Fibroblast of lung (primary cell): ENCODE results near the gene CSF1R. TPM values are rescaled to one million over a fixed set of nuclear protein-coding genes. Genes with fewer than 3 reads are reported as not detected.

Experiments used
- DNase-seq, 2 donors: peaks; one replicate each; pipeline versions ENCODE4 v3.0.0 to v3.0.0-alpha.2; 2010; ENCODE audit warnings: low read depth in 2 of 2
- H2AFZ ChIP-seq: 2 replicates; pipeline ENCODE4 v1.5.1; 2012; ENCODE audit warnings: low read length, control low read depth, inconsistent platforms
- H3K27ac ChIP-seq: 2 replicates; pipeline ENCODE4 v1.5.1; 2011; ENCODE audit warnings: low read length, control low read depth; ENCODE audit not compliant: insufficient read depth
- H3K27me3 ChIP-seq: 2 replicates; pipeline ENCODE4 v1.5.1; 2011; ENCODE audit warnings: mild to moderate bottlenecking, low read length; ENCODE audit not compliant: control insufficient read depth, insufficient read depth
- H3K36me3 ChIP-seq: 2 replicates; pipeline ENCODE4 v1.5.1; 2011; ENCODE audit warnings: low read length; ENCODE audit not compliant: control insufficient read depth, insufficient read depth
- H3K4me1 ChIP-seq: 2 replicates; pipeline ENCODE4 v1.5.1; 2011; ENCODE audit warnings: low read length; ENCODE audit not compliant: control insufficient read depth, insufficient read depth; ENCODE audit errors: extremely low read depth
- H3K4me2 ChIP-seq: 2 replicates; pipeline ENCODE4 v1.5.1; 2011; ENCODE audit warnings: low read length, control low read depth; ENCODE audit not compliant: insufficient read depth; ENCODE audit errors: extremely low read depth
- H3K4me3 ChIP-seq, 4 experiments: fragments of 200-600 bp in 1 of 4; sonication (generic) in 1 of 4; replicated peaks in 1 of 4; 2 replicates each; pipeline ENCODE4 v1.5.1; 2011 to 2016; ENCODE audit warnings: low read length in 4 of 4, low read depth in 3 of 4, mild to moderate bottlenecking in 3 of 4, control low read depth in 2 of 4, inconsistent platforms in 1 of 4, mixed read lengths in 1 of 4; ENCODE audit not compliant: insufficient read depth in 1 of 4; ENCODE audit errors: control extremely low read depth in 1 of 4
- H3K79me2 ChIP-seq: 2 replicates; pipeline ENCODE4 v1.5.1; 2012; ENCODE audit warnings: mild to moderate bottlenecking, low read length, inconsistent platforms; ENCODE audit not compliant: control insufficient read depth, insufficient read depth
- H3K9ac ChIP-seq: 2 replicates; pipeline ENCODE4 v1.5.1; 2011; ENCODE audit warnings: mild to moderate bottlenecking, low read length, control low read depth; ENCODE audit not compliant: insufficient read depth
- H3K9me3 ChIP-seq: 2 replicates; pipeline ENCODE4 v1.5.1; 2012; ENCODE audit warnings: low read depth, low read length; ENCODE audit not compliant: control insufficient read depth, insufficient read depth
- H4K20me1 ChIP-seq: 2 replicates; pipeline ENCODE4 v1.5.1; 2011; ENCODE audit warnings: low read length; ENCODE audit not compliant: control insufficient read depth, insufficient read depth; ENCODE audit errors: extremely low read depth
- CTCF ChIP-seq, 2 donors: IDR thresholded peaks in 1 of 2; conservative IDR thresholded peaks in 1 of 2; 1 replicate in 1 of 2; 2 replicates in 1 of 2; pipeline ENCODE4 v1.5.1; 2011 to 2012; ENCODE audit warnings: low read length in 2 of 2, control low read depth in 1 of 2, inconsistent platforms in 1 of 2, low read depth in 1 of 2, mild to moderate bottlenecking in 1 of 2
- EZH2 ChIP-seq: IDR thresholded peaks from 2 replicates; pipeline ENCODE4 v1.5.1; 2012; ENCODE audit warnings: low read length, control low read depth, mild to moderate bottlenecking; ENCODE audit errors: missing control alignments
- polyA plus RNA-seq, 2 donors: library from polyadenylated mRNA; depleted of rRNA in 1 of 2; stranded (reverse) in 1 of 2; unstranded in 1 of 2; fragments of >200 nt; gene quantifications; 2 replicates each; pipeline ENCODE4 v1.2.1, GENCODE V29; 2011 to 2012; ENCODE audit warnings: missing spikeins in 1 of 2
- total RNA-seq: library from RNA; depleted of rRNA; stranded (reverse); fragments of >200 nt; gene quantifications from 2 replicates; pipeline ENCODE4 v1.2.1, GENCODE V29; 2014

The CSF1R gene
- total and polyA plus RNA-seq, 2 donors (not counting 1 experiment from before 2014, with no cell fraction given), result 0.07 TPM; not detected in 1

- H3K4me1 ChIP-seq, result peaks cover 28% of the 10 kb centered on the region
- H3K4me3 ChIP-seq, result no peak overlapping the region
- H3K36me3 ChIP-seq, result peaks cover 51% of the 10 kb centered on the region
- H4K20me1 ChIP-seq, result no peaks in the 10 kb centered on the region
- no peak overlapping the region for H3K27ac ChIP-seq
- no peak overlapping the region for H3K4me2 ChIP-seq
- H3K27me3 ChIP-seq, result no peaks in the 10 kb centered on the region
- H2AFZ ChIP-seq, result no peak overlapping the region
- TF ChIP-seq CTCF (conservative IDR thresholded peaks at IDR 0.05 in 1 of 2, IDR thresholded peaks at IDR 0.05 in 1 of 2; ENCODE audit: low read depth in 1 of 2, low read length in 2 of 2) (no peak), EZH2 (no peak)
- DNase-seq, result no peak
- no peaks in the 10 kb centered on the region for H3K9me3 ChIP-seq
- H3K9ac ChIP-seq, result no peak overlapping the region
- H3K79me2 ChIP-seq, result no peaks in the 10 kb centered on the region
Measured at GRCh38 chr5:150116667-150117400, 30.5 kb upstream of the CSF1R start.

DNA sequence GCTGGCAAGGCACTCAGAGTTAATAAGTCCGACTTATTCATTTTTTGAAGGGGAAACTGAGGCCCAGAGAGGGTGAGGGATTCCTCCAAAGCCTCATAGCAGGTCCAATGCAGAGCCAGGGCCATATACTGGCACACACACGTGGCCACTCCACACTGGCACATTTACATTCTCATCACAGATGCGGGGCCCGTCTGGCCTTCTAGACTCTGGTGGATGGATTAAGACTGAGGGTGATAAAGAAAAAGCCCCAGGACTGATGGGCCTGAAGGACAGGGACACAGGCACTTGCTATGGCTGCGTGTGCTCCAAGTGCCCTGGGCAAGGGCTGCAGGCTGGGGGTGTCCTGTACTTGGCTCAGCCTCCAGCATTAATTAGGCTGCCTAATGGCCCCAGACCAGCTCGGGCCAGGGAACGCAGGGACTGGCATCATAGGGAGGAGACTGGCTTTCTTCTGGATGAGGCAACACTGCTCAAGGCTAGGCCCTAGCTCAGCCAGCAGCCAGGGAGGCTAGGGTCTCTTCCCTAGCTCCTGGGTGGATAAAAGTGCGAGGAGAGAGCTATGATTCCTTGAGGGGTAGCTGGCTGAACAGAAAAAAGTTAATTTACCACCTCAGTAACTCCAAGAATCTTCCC lies 28.5 kb upstream of the CSF1R start:
- TF ChIP-seq CTCF (conservative IDR thresholded peaks at IDR 0.05 in 1 of 2, IDR thresholded peaks at IDR 0.05 in 1 of 2; ENCODE audit: low read depth in 1 of 2, low read length in 2 of 2) (no peak), EZH2 (no peak)
- H3K4me1 ChIP-seq, result peaks cover 28% of the 10 kb centered on the region
- H3K36me3 ChIP-seq, result peaks cover 38% of the 10 kb centered on the region
- H3K27me3 ChIP-seq, result no peaks in the 10 kb centered on the region
- no peak overlapping the region for H3K4me3 ChIP-seq
- H3K9me3 ChIP-seq, result no peaks in the 10 kb centered on the region
- no peak overlapping the region for H2AFZ ChIP-seq
- no peaks in the 10 kb centered on the region for H4K20me1 ChIP-seq
- no peak overlapping the region for H3K27ac ChIP-seq
- H3K79me2 ChIP-seq, result no peaks in the 10 kb centered on the region
- no peak overlapping the region for H3K4me2 ChIP-seq
- H3K9ac ChIP-seq, result no peak overlapping the region
- DNase-seq, result no peak

GRCh38 chr5:150114102-150114641 lies 27.8 kb upstream of the CSF1R start:
- Histone ChIP-seq H3K9me3 (no peaks in the 10 kb centered on the region), H3K4me3 (no peak overlapping the region), H3K36me3 (peaks cover 32% of the 10 kb centered on the region), H3K27me3 (no peaks in the 10 kb centered on the region), H4K20me1 (no peaks in the 10 kb centered on the region), H3K9ac (no peak overlapping the region), H3K27ac (no peak overlapping the region), H3K4me1 (peaks cover 29% of the 10 kb centered on the region), H3K4me2 (no peak overlapping the region), H2AFZ (no peak overlapping the region), H3K79me2 (no peaks in the 10 kb centered on the region)
- TF ChIP-seq EZH2, result no peak
- no peak for TF ChIP-seq CTCF (conservative IDR thresholded peaks at IDR 0.05 in 1 of 2, IDR thresholded peaks at IDR 0.05 in 1 of 2; ENCODE audit: low read depth in 1 of 2, low read length in 2 of 2)
- DNase-seq, result no peak
